Activated T-helper 1 cell treated with anti-CD3 and anti-CD28 coated beads, Interleukin-12 subunit alpha, Interleukin-12 subunit beta, Interleukin-2, Interleukin-4 antibody, amounts not matched to agents 30 ng/mL and 10 ng/mL and 1 ng/mL, durations not matched to agents 14 hours and 24 hours and 36 hours (primary cell): Measurements from ENCODE around the gene TBC1D17. TPM values are rescaled to one million over a fixed set of nuclear protein-coding genes. Genes with fewer than 3 reads are reported as not detected.

Experiments used
- DNase-seq: peaks from one replicate; pipeline ENCODE4 v3.0.0; 2021; ENCODE audit warnings: low spot score
- H3K27ac Mint-ChIP-seq: one replicate; pipeline ENCODE4 v1.8.0; 2021; ENCODE audit warnings: mild to moderate bottlenecking, mixed read lengths
- H3K27me3 Mint-ChIP-seq: one replicate; pipeline ENCODE4 v1.8.0; 2022; ENCODE audit warnings: mild to moderate bottlenecking, moderate library complexity, mixed read lengths; ENCODE audit not compliant: insufficient read depth
- H3K36me3 Mint-ChIP-seq: one replicate; pipeline ENCODE4 v1.8.0; 2021; ENCODE audit warnings: low read depth, mixed read lengths
- H3K4me1 Mint-ChIP-seq: one replicate; pipeline ENCODE4 v1.8.0; 2021; ENCODE audit warnings: low read depth, mixed read lengths
- H3K4me3 Mint-ChIP-seq: one replicate; pipeline ENCODE4 v1.8.0; 2021; ENCODE audit warnings: mild to moderate bottlenecking, moderate library complexity, mixed read lengths
- H3K9me3 Mint-ChIP-seq: one replicate; pipeline ENCODE4 v1.8.0; 2021; ENCODE audit warnings: mixed read lengths
- intact Hi-C: fragments of 100-400 bp; cut with micrococcal nuclease; formaldehyde crosslinking; loops from one replicate; pipeline ENCODE4 v1.15.1; 2024
- total RNA-seq: library from RNA; stranded (reverse); gene quantifications from 2 replicates; pipeline ENCODE4 v1.2.3, GENCODE V29; 2022

TBC1D17 gene
- total RNA-seq, 1 donor from 2014 or later = 41.8 TPM

DNA sequence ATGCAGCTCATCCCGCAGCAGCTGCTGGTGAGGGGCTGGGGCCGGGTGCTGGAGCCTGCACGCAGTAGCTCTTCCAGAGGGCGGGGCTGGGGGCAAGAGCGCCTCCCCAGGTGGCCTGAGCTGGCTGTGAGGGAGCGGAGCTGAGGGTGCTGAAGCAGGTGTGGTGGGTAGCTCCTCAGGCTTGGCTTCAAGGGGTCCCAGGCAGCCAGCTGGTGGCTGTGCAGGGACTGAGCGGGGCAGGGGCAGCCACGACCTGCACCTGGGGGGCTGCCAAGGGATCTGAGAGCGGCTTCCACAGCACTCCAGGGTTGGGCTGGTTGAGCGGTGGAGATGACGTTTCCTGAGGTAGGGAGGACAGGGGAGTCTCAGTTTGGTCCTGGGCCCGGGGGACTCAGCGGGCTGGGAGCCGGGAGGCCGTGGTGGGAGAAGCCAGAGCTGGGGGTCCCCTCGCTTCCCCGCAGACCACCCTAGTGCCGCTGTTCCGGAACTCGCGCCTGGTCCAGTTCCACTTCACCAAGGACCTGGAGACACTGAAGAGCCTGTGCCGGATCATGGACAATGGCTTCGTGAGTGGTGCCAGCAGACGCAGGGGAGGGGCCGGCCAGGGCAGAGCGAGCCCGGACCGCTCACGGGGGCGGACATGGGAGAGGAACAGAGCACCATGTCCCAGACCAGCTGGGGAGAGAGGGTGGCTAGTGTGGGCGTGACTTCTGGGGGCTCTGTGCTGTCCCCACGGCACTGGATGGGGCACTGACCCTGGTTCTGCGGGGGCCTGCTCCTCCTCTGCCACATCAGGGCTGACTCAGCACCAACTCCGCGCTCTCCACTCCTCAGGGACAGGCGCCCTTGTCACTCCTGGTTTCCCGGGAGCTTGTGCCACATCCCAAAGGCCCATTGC, 19.2 kb upstream of the TBC1D17 start:
- Mint-ChIP-seq H3K27me3 (no peaks in the 10 kb centered on the region), H3K9me3 (no peaks in the 10 kb centered on the region), H3K4me3 (no peak overlapping the region), H3K4me1 (peaks cover 4% of the 10 kb centered on the region), H3K36me3 (peaks cover 15% of the 10 kb centered on the region), H3K27ac (no peak overlapping the region)
- DNase-seq = no peak
- intact Hi-C loops = no loop called here

DNA sequence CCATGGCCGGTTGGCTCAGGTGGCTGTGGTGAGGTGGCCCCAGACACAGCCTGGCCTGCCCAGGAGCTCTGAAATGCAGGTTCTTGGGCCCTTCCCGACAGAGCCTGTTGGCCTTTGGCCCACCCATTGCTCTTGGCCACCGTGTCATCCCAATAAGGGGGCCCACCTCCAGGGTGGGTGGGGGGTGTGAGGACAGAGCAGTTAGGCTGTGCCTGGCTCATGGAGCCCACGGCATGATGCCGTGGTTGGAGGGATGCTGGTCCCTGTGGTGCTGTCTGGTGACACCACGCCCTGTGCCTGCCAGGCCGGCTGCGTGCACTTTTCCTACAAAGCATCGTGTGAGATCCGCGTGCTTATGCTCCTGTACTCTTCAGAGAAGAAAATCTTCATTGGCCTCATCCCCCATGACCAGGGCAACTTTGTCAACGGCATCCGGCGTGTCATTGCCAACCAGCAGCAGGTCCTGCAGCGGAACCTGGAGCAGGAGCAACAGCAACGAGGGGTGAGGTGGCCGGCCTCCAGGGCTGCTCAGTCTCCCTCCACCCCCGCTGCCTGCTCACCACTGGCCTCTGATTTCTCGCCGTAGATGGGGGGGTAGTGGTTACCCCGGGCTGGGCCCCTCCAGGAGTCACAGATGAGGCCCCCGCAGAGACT, 17.7 kb upstream of the TBC1D17 start:
- intact Hi-C loops = no loop called here
- no peaks in the 10 kb centered on the region for H3K9me3 Mint-ChIP-seq
- DNase-seq = no peak
- no peaks in the 10 kb centered on the region for H3K27me3 Mint-ChIP-seq
- H3K4me1 Mint-ChIP-seq = no peaks in the 10 kb centered on the region
- H3K4me3 Mint-ChIP-seq = no peak overlapping the region
- no peak overlapping the region for H3K27ac Mint-ChIP-seq
- peaks cover 22% of the 10 kb centered on the region for H3K36me3 Mint-ChIP-seq

DNA sequence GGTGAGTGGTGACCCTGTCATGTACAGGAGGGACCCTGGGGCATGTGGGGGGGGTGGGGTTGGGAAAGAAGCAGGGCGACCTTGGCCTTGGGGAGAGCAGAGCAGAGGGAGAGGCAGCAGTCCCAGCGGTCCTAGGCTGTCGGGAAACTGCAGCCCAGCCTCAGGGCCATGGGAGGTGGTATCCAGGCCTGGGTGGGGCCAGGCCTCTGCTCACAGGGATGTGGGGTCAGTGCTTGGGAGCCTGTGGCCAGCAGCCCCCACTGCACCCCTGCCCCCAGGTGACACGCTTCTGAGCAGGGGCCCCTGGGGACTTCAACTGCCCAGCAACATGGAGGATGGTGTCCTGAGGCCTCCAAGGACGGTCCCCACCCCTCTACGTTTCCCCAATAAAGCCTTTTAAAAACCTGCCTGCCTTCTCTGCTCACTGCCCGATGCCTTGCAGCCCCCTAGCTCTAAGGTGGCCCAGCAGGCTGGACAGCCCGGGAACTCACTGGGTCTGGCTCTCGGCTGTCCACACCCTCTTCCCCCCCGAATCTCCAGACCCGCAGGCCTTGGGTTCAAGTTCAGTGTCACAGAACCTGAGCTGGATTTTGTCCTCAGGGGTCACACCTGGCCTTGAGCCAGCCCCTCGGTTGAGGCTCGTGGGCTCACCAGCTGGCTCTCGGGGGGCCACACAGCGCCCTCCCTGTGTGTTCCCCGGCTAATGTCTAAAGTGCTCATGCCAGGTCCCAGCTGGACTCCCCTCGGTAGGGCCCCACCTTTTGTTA, 17.0 kb upstream of the TBC1D17 start:
- no peaks in the 10 kb centered on the region for H3K9me3 Mint-ChIP-seq
- H3K36me3 Mint-ChIP-seq = peaks cover 27% of the 10 kb centered on the region
- no peak for DNase-seq
- H3K27me3 Mint-ChIP-seq = no peaks in the 10 kb centered on the region
- no peak overlapping the region for H3K4me3 Mint-ChIP-seq
- intact Hi-C loops = no loop called here
- H3K27ac Mint-ChIP-seq = no peak overlapping the region
- H3K4me1 Mint-ChIP-seq = peaks cover 5% of the 10 kb centered on the region

DNA sequence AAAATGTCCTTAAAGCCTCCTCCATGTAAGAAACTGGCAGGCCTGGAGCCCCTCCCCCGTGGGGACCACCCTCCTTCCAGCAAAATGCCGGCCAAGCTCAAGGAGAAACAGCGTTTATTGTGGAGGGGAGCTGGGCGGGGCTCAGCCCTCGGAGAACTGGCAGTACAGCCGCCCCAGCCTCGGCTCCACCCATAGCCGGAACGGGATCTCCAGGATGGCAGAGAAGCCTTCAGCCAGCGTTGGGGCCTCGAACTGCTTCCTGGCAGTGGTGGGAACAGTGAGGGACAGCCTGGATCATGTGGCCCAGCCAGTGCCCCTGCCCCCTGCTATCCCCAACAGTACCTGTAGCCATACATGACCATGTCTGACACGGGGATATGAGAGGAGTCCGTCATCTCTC, 16.4 kb upstream of the TBC1D17 start:
- Mint-ChIP-seq H3K9me3 (no peaks in the 10 kb centered on the region), H3K4me1 (peaks cover 11% of the 10 kb centered on the region), H3K36me3 (peaks cover 29% of the 10 kb centered on the region), H3K27ac (no peak overlapping the region), H3K4me3 (no peak overlapping the region), H3K27me3 (no peaks in the 10 kb centered on the region)
- intact Hi-C loops = no loop called here
- no peak for DNase-seq

DNA sequence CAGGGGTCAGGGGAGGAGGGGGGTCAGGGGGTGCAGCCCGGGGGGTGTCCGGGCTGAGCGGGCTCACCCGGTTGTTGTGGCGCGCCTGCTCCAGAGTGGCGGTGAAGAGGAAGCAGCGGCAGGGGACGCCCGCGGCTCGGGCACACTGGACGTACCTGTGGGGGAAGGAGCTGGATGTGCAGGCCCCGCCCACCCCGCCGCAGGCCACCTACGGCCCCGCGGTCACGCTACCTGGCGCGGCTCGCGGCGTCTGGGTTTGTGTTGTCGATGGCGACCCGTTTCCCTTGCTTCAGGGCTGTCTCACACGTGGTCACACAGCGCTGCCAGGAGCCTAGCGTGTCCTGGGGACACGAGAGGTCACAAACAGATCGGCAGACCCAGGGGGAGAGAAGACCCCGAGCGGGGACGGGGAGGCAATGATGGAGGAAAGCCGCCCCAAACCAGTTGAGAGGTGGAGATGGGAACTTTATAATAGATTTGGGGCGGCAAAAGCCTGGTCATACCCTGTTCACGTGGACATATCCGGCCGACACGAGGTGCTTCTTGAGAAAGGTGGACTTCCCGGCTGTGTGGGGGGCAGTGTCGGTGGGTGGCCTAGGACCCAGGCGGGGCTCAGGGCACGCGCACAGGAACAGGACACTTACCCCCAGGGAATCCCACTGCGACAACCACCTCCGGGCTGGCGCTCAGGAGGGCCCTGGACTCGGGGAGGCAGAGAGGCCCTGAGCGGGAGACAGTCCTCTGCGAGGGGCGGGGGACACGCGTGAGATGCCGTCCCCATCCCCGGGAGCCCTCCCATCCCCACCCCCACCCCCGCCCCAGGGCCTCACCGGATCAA, 15.7 kb upstream of the TBC1D17 start:
- peaks cover 31% of the 10 kb centered on the region for H3K36me3 Mint-ChIP-seq
- no peak for DNase-seq
- no peak overlapping the region for H3K27ac Mint-ChIP-seq
- no peak overlapping the region for H3K4me3 Mint-ChIP-seq
- peaks cover 17% of the 10 kb centered on the region for H3K4me1 Mint-ChIP-seq
- intact Hi-C loops = no loop called here
- no peaks in the 10 kb centered on the region for H3K9me3 Mint-ChIP-seq
- no peaks in the 10 kb centered on the region for H3K27me3 Mint-ChIP-seq

DNA sequence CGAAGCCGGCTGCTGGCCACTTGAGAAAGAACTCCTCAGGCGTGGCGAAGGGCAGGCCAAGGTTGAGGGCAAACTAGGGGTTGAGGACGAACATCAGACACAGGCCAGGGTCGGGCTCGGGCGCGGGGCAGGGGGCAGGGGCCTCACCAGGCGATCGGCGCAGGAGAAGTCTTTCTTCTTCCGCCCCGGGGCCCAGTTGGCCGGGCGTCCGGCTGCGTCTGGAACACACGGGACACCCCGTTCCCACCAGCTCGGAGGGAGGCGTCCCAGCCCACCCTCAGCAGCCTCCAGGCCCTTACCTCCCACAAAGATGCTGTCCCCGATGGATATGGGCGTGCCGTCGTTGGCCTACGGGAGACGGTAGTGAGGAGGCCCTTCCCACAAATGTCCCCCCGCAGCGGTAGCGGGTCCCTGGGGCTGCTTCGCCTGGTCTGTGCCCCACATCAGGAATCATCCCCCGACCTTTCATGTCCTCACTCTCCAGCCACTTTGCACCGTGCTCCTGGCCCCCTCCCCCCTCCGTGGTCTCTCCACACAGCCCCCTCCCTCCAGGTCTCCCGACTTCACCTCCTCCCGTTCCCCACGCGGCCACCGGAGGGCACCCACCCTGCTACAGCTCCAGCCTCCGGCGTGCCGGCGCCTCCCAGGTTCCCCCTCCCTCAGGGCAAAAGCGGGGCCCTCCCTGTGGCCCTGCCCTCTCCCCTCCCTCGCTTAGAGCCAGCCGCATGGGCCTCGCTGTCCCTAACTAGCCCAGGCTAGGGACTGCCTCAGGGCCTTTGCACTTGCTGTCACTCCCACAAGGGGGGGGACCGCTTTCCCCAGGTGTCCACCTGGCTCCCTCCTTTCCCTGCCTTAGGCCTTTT, 14.9 kb upstream of the TBC1D17 start:
- DNase-seq = no peak

DNA sequence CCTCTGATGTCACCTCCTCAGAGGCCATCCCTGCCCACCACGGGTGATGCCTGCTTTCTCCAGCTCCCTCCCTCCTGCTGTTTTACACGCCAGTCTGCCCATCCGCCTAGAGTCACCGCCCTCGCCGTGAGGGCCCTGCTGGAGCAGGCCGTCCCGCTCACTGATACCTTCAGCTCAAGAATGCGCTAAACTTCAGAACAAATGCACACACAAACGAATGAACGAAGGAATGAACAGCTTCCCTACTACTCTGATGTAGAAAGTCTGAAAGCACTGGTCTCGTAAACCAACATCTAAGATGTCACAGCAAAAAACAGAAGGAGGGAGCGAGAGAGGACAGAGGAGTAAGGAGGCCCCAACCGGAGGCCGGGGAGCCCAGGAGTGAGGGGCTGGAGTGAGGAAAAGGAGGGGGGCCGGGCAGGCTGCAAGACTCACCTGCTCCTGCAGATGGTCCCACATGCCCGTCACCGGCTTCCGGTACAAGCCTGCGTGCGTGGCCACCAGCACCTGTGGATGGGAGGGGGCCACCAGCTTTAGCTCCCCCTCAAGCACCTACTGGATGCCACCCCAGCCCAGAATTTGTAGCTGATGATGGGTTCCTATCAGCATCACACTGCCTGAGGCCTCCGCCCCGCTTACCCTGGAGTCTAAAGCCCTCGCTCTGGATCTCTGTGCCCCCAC, 14.1 kb upstream of the TBC1D17 start:
- peaks cover 20% of the 10 kb centered on the region for H3K4me1 Mint-ChIP-seq
- peak overlapping the region; percentile 4 for H3K4me3 Mint-ChIP-seq
- H3K9me3 Mint-ChIP-seq = no peaks in the 10 kb centered on the region
- H3K27me3 Mint-ChIP-seq = no peaks in the 10 kb centered on the region
- H3K36me3 Mint-ChIP-seq = peaks cover 32% of the 10 kb centered on the region
- peak overlapping the region; percentile 27 for H3K27ac Mint-ChIP-seq
- no peak for DNase-seq
- intact Hi-C loops = no loop called here

More for the DNA sequence above, 14.9 kb upstream of the TBC1D17 start:
- no peaks in the 10 kb centered on the region for H3K9me3 Mint-ChIP-seq
- intact Hi-C loops = no loop called here
- H3K27me3 Mint-ChIP-seq = no peaks in the 10 kb centered on the region
- peak overlapping the region; percentile 4 for H3K4me3 Mint-ChIP-seq
- H3K27ac Mint-ChIP-seq = no peak overlapping the region
- peaks cover 32% of the 10 kb centered on the region for H3K36me3 Mint-ChIP-seq
- H3K4me1 Mint-ChIP-seq = peaks cover 20% of the 10 kb centered on the region

DNA sequence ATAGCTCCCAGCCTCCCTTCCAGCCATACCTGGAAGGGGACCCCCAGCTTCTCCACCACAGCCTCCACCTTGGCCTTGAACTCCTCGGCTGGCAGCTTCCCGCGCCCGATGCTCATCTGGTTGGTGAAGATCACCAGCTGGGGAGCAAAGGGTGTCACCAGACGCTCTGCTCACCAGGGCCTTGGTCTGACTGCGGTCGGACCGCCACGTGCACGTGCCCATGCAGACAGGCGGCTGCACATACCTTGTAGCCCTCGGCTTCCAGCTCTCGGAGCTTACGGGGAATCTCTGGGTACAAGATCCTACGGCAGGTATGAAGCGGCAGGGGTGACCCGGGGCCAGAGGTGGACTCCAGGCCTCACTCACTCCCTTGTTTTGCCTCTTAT, 13.6 kb upstream of the TBC1D17 start:
- Mint-ChIP-seq H3K36me3 (peaks cover 32% of the 10 kb centered on the region), H3K27ac (no peak overlapping the region), H3K27me3 (no peaks in the 10 kb centered on the region), H3K4me3 (no peak overlapping the region), H3K9me3 (no peaks in the 10 kb centered on the region), H3K4me1 (peaks cover 20% of the 10 kb centered on the region)
- DNase-seq = no peak
- intact Hi-C loops = no loop called here

DNA sequence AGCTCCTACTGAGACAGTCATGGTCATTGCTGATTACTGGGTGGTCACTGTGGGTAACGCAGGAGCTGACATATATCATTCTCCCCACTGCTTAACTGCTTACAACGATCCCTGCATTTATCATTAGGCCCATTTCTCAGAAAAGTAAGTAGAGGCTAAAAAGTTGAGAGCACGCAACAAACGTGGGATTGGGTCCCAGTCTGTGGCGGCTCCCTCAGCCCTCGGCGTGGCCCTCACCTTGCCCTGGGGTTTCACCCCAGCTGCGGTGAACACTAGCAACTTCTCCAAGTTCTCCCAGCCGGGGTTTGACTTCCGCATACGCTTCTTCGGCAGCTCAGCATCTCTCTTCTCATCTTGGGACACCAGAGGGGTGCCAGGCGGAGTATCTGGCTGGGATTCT, 12.6 kb upstream of the TBC1D17 start:
- H3K27ac Mint-ChIP-seq = no peak overlapping the region
- H3K9me3 Mint-ChIP-seq = no peaks in the 10 kb centered on the region
- intact Hi-C loops = no loop called here
- peaks cover 29% of the 10 kb centered on the region for H3K36me3 Mint-ChIP-seq
- H3K4me3 Mint-ChIP-seq = peak overlapping the region; percentile 62
- DNase-seq = no peak
- peaks cover 20% of the 10 kb centered on the region for H3K4me1 Mint-ChIP-seq
- no peaks in the 10 kb centered on the region for H3K27me3 Mint-ChIP-seq

DNA sequence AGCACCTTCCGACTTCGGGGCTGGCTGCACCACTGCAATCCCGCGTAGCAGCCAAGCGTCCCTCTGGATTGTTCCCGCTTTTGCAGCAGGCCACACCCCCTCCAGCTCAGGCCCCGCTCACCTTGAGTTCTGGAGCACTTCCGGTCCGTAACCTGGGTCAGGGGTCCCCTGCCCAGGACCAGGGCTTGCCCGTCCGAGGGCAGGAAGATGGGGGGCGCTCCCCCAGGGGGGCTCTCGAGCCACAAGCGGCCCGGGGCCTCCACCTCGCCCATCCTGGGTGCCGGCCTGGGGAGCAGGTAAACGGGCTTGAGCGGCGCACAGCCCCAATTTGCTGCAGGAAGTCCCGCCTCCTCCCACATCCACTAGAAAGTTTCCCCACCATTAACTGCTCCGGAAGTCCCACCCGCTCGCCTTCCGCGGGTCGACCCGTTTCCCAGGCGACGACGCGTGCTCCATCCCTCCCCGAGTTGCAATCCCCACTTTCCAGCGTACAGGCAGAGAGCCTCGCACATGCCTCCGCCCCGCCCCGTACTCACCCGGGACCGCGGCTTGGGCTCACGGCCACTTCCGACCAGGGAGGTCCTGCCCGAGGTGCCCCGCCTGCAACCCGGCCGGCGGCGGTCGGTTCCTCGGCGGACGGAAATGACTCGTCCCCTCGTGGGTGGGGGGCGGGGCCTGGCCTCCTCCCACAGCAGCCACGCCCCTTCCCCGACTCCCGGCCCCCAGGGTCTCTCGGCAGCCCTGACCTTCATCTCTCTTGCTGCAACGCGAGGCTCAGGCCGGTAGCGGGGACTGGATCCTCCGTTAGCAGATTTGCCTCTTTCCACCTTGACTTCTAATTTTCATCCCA, 10.3 kb upstream of the TBC1D17 start, which contains the start of gene PNKP:
PNKP (minus strand) TSS at position 644 of the 850 bp plus-strand sequence; CDS start at position 272, 372 bp downstream.
- intact Hi-C loops = loop anchor here (1.0 kb wide), 4 partner anchors 49 to 277 kb away; partner anchors contain the start of genes ATF5, MED25, NUP62 and SCAF1
- H3K4me1 Mint-ChIP-seq = peaks cover 35% of the 10 kb centered on the region
- no peak within 1 kb of the TSS for H3K4me3 Mint-ChIP-seq
- peak; percentile 84 for DNase-seq
- no peaks in the 10 kb centered on the region for H3K27me3 Mint-ChIP-seq
- H3K9me3 Mint-ChIP-seq = no peaks in the 10 kb centered on the region
- peaks cover 23% of the 10 kb centered on the region for H3K36me3 Mint-ChIP-seq
- H3K27ac Mint-ChIP-seq = peak within 1 kb of the TSS; percentile 94
